GM23248 (cell line): ENCODE data around the gene WNK2. TPM values are rescaled to one million over a fixed set of nuclear protein-coding genes. Genes with fewer than 3 reads are reported as not detected.

Source experiments
- DNase-seq: peaks from one replicate; pipeline ENCODE4 v3.0.0-alpha.2; 2015
- H2AFZ ChIP-seq: fragments of 200-600 bp; sonication (generic); 2 replicates; pipeline ENCODE4 v1.6.1; 2016; ENCODE audit warnings: antibody characterized with exemption
- H3F3A ChIP-seq: fragments of 200-600 bp; sonication (generic); 2 replicates; pipeline ENCODE4 v1.6.1; 2016; ENCODE audit warnings: mild to moderate bottlenecking, antibody characterized with exemption, mixed run types; ENCODE audit not compliant: insufficient read depth
- H3K27ac ChIP-seq: fragments of 200-600 bp; sonication (generic); 2 replicates; pipeline ENCODE4 v1.5.1; 2016; ENCODE audit warnings: mild to moderate bottlenecking
- H3K27me3 ChIP-seq: fragments of 200-600 bp; sonication (generic); replicated peaks from 2 replicates; pipeline ENCODE4 v1.6.1; 2016; ENCODE audit warnings: mild to moderate bottlenecking; ENCODE audit not compliant: insufficient read depth
- H3K36me3 ChIP-seq: fragments of 200-600 bp; sonication (generic); 2 replicates; pipeline ENCODE4 v1.6.1; 2016; ENCODE audit warnings: low read depth, mild to moderate bottlenecking
- H3K4me1 ChIP-seq: fragments of 200-600 bp; sonication (generic); 2 replicates; pipeline ENCODE4 v1.6.1; 2016; ENCODE audit warnings: mild to moderate bottlenecking; ENCODE audit not compliant: insufficient read depth
- H3K4me2 ChIP-seq: fragments of 200-600 bp; sonication (generic); one replicate; pipeline ENCODE4 v1.6.1; 2016; ENCODE audit warnings: mild to moderate bottlenecking; ENCODE audit not compliant: unreplicated experiment
- H3K4me3 ChIP-seq: fragments of 200-600 bp; sonication (generic); 2 replicates; pipeline ENCODE4 v1.5.1; 2016; ENCODE audit warnings: mild to moderate bottlenecking
- H3K79me2 ChIP-seq: fragments of 200-600 bp; sonication (generic); 2 replicates; pipeline ENCODE4 v1.6.1; 2016; ENCODE audit warnings: mild to moderate bottlenecking; ENCODE audit not compliant: insufficient read depth
- H3K9ac ChIP-seq: fragments of 200-600 bp; sonication (generic); 2 replicates; pipeline ENCODE4 v1.6.1; 2016; ENCODE audit warnings: mild to moderate bottlenecking
- H3K9me2 ChIP-seq: fragments of 200-600 bp; sonication (generic); 2 replicates; pipeline ENCODE4 v1.6.1; 2016; ENCODE audit warnings: mixed run types, mild to moderate bottlenecking, moderate library complexity; ENCODE audit not compliant: insufficient read depth
- H3K9me3 ChIP-seq: fragments of 200-600 bp; sonication (generic); one replicate; pipeline ENCODE4 v1.6.1; 2017; ENCODE audit warnings: low read depth
- H4K20me1 ChIP-seq: fragments of 200-600 bp; sonication (generic); 2 replicates; pipeline ENCODE4 v1.6.0; 2016; ENCODE audit not compliant: insufficient read depth
- EZH2 ChIP-seq: fragments of 200-600 bp; sonication (generic); IDR thresholded peaks from 2 replicates; pipeline ENCODE4 v1.6.1; 2018; ENCODE audit warnings: antibody characterized with exemption, mild to moderate bottlenecking; ENCODE audit not compliant: insufficient read depth, poor library complexity, severe bottlenecking
- EZH2phosphoT487 ChIP-seq: fragments of 200-600 bp; sonication (generic); IDR thresholded peaks from 2 replicates; pipeline ENCODE4 v1.6.1; 2018; ENCODE audit warnings: antibody characterized with exemption, moderate library complexity, mild to moderate bottlenecking, low read depth; ENCODE audit not compliant: insufficient read depth
- WGBS, 2 experiments: methylation state at CpG; one replicate each; pipeline ENCODE4 v1.1.6; 2015 to 2017; ENCODE audit warnings: low lambda C conversion rate in 2 of 2, low coverage in 1 of 2; ENCODE audit errors: missing lambda C conversion rate in 2 of 2; 5-methylcytosine and 5-hydroxymethylcytosine counted together
- in situ Hi-C: fragments of 300-500 bp; cut with MboI; formaldehyde crosslinking; loops from 2 replicates; pipeline ENCODE4 v1.15.0; 2020
- polyA plus RNA-seq: library from polyadenylated mRNA; unstranded; fragments of >200 nt; fragmentation: Nextera tagmentation; extraction: Ambion mirVana; gene quantifications from 2 replicates; pipeline ENCODE4 v1.2.1, GENCODE V29; 2016
- total RNA-seq: library from RNA; depleted of rRNA; stranded (reverse); fragments of >200 nt; shearing (Covaris generic); gene quantifications from 2 replicates; pipeline ENCODE4 v1.2.3, GENCODE V29; 2014

The WNK2 gene
- total and polyA plus RNA-seq, 2 experiments from 2014 or later: not detected

GRCh38 chr9:93210324-93210973 lies 26.5 kb downstream of the WNK2 start:
- in situ Hi-C loops: no loop called here
- DNase-seq: no peak
- H3K4me2 ChIP-seq: no peak overlapping the region
- no peaks in the 10 kb centered on the region for H3K9me3 ChIP-seq
- H3K79me2 ChIP-seq: no peaks in the 10 kb centered on the region
- no peaks in the 10 kb centered on the region for H4K20me1 ChIP-seq
- no peak overlapping the region for H3K27ac ChIP-seq
- peaks cover 10% of the 10 kb centered on the region; the same call in 1 of the 2 replicates for H3K4me1 ChIP-seq
- peaks cover 11% of the 10 kb centered on the region; the same call in 1 of the 2 replicates for H3F3A ChIP-seq
- TF ChIP-seq EZH2phosphoT487 (no peak), EZH2 (no peak)
- no peak overlapping the region for H2AFZ ChIP-seq
- no peaks in the 10 kb centered on the region for H3K9me2 ChIP-seq
- no peaks in the 10 kb centered on the region for H3K27me3 ChIP-seq
- H3K9ac ChIP-seq: no peak overlapping the region
- 82 to 84% methylated on average over 13 to 14 of the region's 15 CpGs for WGBS, 2 experiments
- no peaks in the 10 kb centered on the region for H3K36me3 ChIP-seq
- no peak overlapping the region for H3K4me3 ChIP-seq

GRCh38 chr9:93210974-93211653 lies 27.2 kb downstream of the WNK2 start:
- DNase-seq: no peak
- H3K4me2 ChIP-seq: no peak overlapping the region
- H3K36me3 ChIP-seq: no peaks in the 10 kb centered on the region
- H3K4me3 ChIP-seq: no peak overlapping the region
- H3K79me2 ChIP-seq: no peaks in the 10 kb centered on the region
- H4K20me1 ChIP-seq: no peaks in the 10 kb centered on the region
- no peaks in the 10 kb centered on the region for H3K9me2 ChIP-seq
- H3K4me1 ChIP-seq: peaks cover 10% of the 10 kb centered on the region; the same call in 1 of the 2 replicates
- in situ Hi-C loops: no loop called here
- H3K27ac ChIP-seq: no peak overlapping the region
- H3K9ac ChIP-seq: no peak overlapping the region
- H3K27me3 ChIP-seq: no peaks in the 10 kb centered on the region
- no peak for TF ChIP-seq EZH2phosphoT487
- no peak for TF ChIP-seq EZH2
- no peaks in the 10 kb centered on the region for H3K9me3 ChIP-seq
- no peak overlapping the region for H2AFZ ChIP-seq
- peaks cover 11% of the 10 kb centered on the region; the same call in 1 of the 2 replicates for H3F3A ChIP-seq

GRCh38 chr9:93211654-93212001 lies 27.7 kb downstream of the WNK2 start:
- Histone ChIP-seq H3K9ac (no peak overlapping the region), H3K4me3 (no peak overlapping the region), H3K27me3 (no peaks in the 10 kb centered on the region), H2AFZ (no peak overlapping the region), H3K79me2 (no peaks in the 10 kb centered on the region), H3K4me1 (peaks cover 10% of the 10 kb centered on the region; the same call in 1 of the 2 replicates), H3K36me3 (no peaks in the 10 kb centered on the region), H3K9me2 (no peaks in the 10 kb centered on the region), H3K9me3 (no peaks in the 10 kb centered on the region), H3K27ac (no peak overlapping the region), H3F3A (peaks cover 11% of the 10 kb centered on the region; the same call in 1 of the 2 replicates), H4K20me1 (no peaks in the 10 kb centered on the region), H3K4me2 (no peak overlapping the region)
- DNase-seq: no peak
- in situ Hi-C loops: no loop called here
- 56 to 74% methylated on average over 3 of the region's 3 CpGs for WGBS, 2 experiments
- no peak for TF ChIP-seq EZH2
- no peak for TF ChIP-seq EZH2phosphoT487

GRCh38 chr9:93212409-93212808 lies 28.5 kb downstream of the WNK2 start:
- Histone ChIP-seq H3K79me2 (no peaks in the 10 kb centered on the region), H3K27me3 (no peaks in the 10 kb centered on the region), H3K36me3 (no peaks in the 10 kb centered on the region), H3K9me2 (no peaks in the 10 kb centered on the region), H3K4me2 (no peak overlapping the region), H2AFZ (no peak overlapping the region), H3K9ac (no peak overlapping the region), H3K4me1 (peaks cover 7% of the 10 kb centered on the region; the same call in 1 of the 2 replicates), H3F3A (peaks cover 11% of the 10 kb centered on the region; the same call in 1 of the 2 replicates), H3K4me3 (no peak overlapping the region), H3K9me3 (no peaks in the 10 kb centered on the region), H3K27ac (no peak overlapping the region), H4K20me1 (no peaks in the 10 kb centered on the region)
- no peak for DNase-seq
- in situ Hi-C loops: no loop called here
- 61 to 68% methylated on average over 5 of the region's 5 CpGs for WGBS, 2 experiments
- TF ChIP-seq EZH2phosphoT487 (no peak), EZH2 (no peak)
